Measurements from ENCODE around the gene ORC3.

- no peak for TF ChIP-seq EZH2 (IDR thresholded peaks at IDR 0.05; ENCODE audit: insufficient read depth, poor library complexity, severe bottlenecking)
- TF ChIP-seq EZH2phosphoT487 (IDR thresholded peaks at IDR 0.05; ENCODE audit: insufficient read depth, low read depth), result no peak
Observed at GRCh38 chr6:87700397-87701343, 110.7 kb downstream of the ORC3 start.

Measured in GM23248 (cell line).